NCI-H2196 (cell line): Measurements from ENCODE around the gene SNTB2.
A peak's percentile ranks its signal among the peaks of the same experiment; 100 is the strongest.

Source experiments
- DNase-seq: peaks from one replicate; lab custom pipeline; 2025; ENCODE audit not compliant: unreplicated experiment; lab: John Stamatoyannopoulos, UW

Gene SNTB2

DNA sequence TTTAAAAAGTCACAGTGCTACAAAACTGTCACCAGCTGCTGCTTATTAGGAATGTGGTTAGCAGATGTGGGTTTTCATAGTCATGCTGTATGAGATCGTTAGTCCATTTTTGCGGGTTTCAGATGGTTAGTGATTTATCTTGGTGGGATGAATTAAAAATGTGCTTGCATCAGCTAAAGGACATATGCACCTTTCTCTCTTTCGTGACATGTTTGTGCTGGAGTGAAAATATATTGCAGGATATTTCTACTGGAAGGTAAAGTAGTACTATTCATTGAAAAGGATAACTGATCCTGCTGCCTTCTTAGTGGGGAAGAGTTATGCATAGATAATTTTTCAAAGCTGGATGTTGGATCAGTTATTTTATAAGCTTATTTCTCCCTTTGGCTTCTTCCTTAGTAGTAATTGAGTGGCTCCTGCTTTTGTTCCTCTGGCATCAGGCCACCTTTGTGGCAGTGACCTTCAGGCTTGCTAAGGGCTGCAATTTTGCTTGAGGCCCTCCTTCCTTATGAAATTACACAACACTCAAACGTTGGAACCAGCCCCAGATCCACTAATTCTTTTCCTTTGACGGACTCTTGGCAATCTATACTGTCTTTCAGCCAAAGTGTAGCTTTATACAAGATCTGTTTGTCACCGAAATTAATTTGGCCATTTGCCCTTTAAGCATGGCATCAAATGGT is 7.5 kb upstream of the SNTB2 start:
- peak; percentile 58 for DNase-seq

- DNase-seq: no peak
These were observed 7.0 kb upstream of the SNTB2 start for GRCh38 chr16:69180011-69180338.

DNA sequence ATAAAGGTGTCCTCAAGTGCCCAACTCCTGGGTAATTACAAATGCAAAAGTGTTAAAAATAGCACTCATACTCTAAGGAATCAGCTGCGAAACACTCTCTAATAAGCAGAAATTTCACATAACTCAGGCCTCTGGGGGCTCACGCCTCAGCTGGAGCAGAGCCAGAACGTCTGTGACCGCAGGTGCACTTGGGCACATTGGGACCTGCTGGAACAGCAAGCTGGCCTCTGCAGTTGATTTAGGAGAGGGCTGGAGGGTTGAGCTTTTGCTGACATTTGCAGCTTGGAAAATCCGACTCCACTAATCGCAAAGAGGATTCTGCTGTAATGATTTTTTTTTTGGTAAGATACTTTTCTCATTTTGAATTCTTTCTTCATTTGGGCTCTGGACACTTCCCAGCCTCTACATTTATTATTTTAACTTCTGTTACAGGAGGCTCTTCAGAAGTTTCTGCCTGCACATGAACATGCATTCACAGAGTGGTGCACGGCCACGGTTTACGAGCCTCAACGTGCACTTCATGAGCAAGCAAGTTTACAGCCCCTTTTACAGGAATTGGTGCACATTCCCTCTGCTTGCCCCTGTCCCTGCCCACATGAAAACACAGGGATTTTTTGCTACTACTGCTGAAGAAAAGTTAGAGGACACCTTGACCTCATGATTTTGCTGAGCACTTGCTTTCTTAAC is 4.1 kb upstream of the SNTB2 start:
- DNase-seq: no peak

GRCh38 chr16:69187446-69188235 is 677 bp downstream of the SNTB2 start:
- no peak for DNase-seq

DNA sequence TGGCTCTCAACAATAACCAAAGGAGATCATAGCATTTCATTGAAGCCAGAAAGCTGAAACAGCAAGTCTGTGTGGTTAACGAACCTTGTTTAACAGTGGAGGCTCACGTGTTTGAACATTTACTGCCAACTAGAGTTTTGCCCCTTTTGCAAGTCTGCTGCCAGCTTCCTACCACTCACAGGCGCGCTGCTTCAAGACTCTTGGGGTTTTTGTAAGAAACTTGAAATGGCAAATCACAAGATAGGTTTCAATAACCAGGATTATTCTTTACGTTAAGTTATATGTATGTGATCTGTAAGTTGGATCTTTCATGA is 1.2 kb downstream of the SNTB2 start:
- no peak for DNase-seq

- no peak for DNase-seq
These were observed 1.8 kb downstream of the SNTB2 start for GRCh38 chr16:69188716-69189115.

- DNase-seq: no peak
These were observed 3.2 kb downstream of the SNTB2 start for GRCh38 chr16:69190046-69190588.

GRCh38 chr16:69190598-69190997 is 3.6 kb downstream of the SNTB2 start:
- DNase-seq: no peak

DNA sequence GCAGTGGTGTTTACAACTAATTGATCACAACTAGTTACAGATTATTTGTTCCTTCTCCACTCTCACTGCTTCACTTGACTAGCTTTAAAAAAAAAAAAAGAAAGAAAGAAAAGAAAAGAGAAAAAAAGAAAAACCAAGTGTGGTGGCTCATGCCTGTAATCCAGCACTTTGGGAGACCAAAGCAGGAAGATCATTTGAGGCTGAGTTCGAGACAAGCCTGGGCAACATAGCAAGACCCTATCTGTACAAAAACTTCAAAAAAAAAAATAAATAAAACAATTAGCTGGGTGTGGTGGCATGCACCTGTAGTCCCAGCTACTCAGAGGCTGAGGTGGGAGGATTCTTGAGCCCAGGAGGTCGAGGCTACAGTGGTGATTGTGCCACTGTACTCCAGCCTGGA is 4.2 kb downstream of the SNTB2 start:
- no peak for DNase-seq

- no peak for DNase-seq
These were observed 6.9 kb downstream of the SNTB2 start for GRCh38 chr16:69193855-69194254.

DNA sequence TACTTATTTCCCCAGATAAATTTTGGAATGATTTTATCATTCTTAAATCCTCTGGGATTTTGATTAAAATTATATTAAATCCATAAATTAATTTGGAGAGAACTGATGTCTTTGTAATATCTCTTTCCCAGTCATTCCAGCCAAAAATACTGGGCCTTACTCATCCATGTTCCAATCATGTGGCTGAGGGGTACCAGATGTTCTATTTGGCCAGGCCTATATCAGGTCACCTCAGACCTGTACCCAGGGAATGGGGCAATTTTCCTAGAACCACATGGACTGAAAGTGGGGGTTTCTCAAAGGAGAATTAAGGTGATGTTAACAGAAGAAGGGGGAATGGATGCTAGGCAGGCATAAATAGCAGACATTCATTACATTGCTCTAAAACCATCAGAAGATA is 7.5 kb downstream of the SNTB2 start:
- DNase-seq: no peak

GRCh38 chr16:69195369-69196029 is 8.5 kb downstream of the SNTB2 start:
- DNase-seq: no peak

- DNase-seq: no peak
These were observed 10.6 kb downstream of the SNTB2 start for GRCh38 chr16:69197573-69197972.

DNA sequence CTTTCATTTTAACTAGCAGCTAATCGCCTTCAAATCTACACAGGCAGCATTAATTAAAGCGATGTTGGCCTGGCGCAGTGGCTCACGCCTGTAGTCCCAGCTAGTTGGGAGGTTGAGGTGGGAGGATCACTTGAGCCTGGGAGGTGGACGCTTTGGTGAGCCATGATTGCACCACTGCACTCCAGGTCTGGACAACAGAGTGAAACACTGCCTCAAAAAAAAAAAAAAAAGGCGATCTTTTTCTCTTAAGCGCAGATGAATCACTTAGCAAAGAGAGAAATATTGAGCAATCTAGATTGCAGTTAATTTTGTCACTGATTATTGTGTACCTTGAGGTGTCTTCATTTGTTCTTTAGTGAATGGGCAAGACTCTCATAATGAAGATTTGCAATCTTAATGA is 12.4 kb downstream of the SNTB2 start:
- DNase-seq: no peak

DNA sequence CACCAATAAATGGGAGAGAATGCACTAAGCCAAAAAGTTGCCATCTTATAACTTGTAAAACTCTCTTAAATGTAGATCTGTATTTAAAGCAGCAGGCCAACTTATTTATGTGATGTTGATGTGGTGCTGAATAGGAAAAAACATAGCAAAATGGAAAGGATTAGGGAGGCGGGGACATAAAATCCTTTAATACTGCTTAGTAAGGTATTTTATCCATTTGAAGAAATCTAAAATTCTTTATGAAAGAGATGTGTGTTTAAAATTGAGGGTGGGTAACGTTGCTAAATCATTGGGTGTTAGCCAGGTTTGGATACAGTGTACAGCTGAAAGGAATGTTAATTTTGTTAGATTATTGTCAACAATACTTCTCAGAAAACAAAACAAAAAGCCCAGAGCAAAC is 14.3 kb downstream of the SNTB2 start:
- no peak for DNase-seq

GRCh38 chr16:69201787-69202186 is 14.8 kb downstream of the SNTB2 start:
- no peak for DNase-seq

GRCh38 chr16:69204172-69204571 is 17.2 kb downstream of the SNTB2 start:
- no peak for DNase-seq

DNA sequence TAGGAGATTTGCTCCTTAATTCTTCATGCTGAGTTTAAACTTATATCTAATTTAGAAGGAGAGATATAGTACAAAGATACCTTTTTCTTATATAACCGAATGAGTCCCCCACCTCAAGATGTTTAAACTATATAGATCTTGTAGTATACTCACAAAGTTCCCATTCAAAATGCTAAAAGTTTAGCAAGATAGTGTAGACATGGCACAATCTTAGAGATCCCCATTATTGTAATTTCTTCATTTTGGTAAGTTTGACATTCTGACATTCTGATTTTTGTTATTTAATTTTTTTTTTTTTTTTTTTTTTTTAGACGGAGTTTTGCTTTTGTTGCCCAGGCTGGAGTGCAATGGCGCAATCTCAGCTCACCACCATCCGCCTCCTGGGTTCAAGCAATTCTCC is 22.8 kb downstream of the SNTB2 start:
- no peak for DNase-seq

DNA sequence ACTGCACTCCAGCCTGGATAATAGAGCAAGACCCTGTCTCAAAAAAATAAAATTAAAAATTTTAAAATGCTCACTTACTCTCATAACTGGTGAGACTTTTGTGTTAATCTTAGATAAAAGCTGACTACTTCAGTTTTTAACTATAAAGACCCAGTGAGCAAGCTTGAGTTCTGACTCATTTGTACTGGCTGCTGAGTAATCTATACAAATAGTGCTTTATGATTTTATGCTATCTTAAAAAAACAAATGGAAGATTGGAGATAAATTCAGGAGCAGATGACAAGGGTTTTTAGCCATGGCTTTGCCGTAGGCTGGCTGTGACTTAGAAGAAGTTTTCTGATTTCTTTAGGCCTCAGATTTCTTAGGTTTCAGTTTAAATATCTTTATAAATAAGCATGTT is 30.5 kb downstream of the SNTB2 start:
- DNase-seq: no peak

GRCh38 chr16:69219279-69219678 is 32.3 kb downstream of the SNTB2 start:
- no peak for DNase-seq

DNA sequence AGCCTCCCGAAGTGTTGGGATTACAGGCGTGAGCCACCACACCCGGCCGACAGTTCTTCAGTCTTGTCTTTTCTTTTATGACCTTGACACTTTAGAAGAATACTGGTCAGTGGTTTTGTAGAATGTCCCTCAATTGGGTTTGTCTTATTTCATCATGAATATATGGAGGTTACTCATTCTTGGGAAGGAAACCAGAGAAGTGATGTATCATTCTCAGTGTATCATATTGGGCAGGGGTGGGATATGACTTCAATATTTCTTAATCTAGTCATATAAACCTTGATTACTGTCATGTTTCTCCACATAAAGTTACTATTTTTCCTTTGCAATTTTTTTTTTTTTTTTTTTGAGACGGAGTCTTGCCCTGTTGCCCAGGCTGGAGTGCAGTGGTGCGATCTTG is 36.9 kb downstream of the SNTB2 start:
- DNase-seq: no peak

DNA sequence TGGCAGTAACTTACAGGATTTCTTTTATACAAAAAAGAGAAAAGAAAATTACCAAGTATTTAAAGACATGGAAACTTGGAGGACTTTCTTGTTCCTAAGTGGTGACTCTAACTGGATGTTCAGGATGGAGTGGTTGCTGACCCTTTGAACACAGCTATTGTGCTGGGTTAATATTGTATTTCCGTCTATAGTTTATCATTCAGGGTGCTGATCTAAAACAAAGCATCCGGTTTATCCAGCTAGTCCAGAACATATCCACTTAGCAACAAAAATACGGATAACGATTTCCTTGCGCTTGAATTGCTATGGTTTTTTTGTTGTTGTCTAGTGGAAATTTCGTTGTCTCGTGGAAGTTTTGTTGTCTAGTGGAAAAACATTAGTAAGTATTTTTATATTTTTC is 38.2 kb downstream of the SNTB2 start:
- no peak for DNase-seq
